CD4-positive, alpha-beta memory T cell (primary cell): ENCODE measurements around the gene ZKSCAN4. TPM values are rescaled to one million over a fixed set of nuclear protein-coding genes. Genes with fewer than 3 reads are reported as not detected.

Source experiments
- CTCF ChIA-PET: fragments of 350-600 bp; sonication (Branson Sonifier 250); formaldehyde crosslinking; loops from one replicate; lab custom pipeline; 2021; ENCODE audit warnings: inconsistent platforms; ENCODE audit not compliant: partially characterized antibody; lab: Charles Lee
- POLR2A ChIA-PET: fragments of 350-600 bp; sonication (Branson Sonifier 250); formaldehyde crosslinking; loops from one replicate; lab custom pipeline; 2021; ENCODE audit not compliant: partially characterized antibody; lab: Charles Lee
- DNase-seq, 5 donors: peaks; one replicate each; pipeline versions ENCODE4 v3.0.0 to v3.0.0-alpha.2; 2020 to 2022; ENCODE audit warnings: mixed read lengths in 1 of 5
- H3K27ac ChIP-seq: one replicate; pipeline ENCODE4 v1.7.0; 2013; ENCODE audit warnings: low read depth, low read length
- H3K27me3 ChIP-seq: 2 replicates; pipeline ENCODE4 v1.7.0; 2013; ENCODE audit warnings: mild to moderate bottlenecking, low read length, moderate library complexity; ENCODE audit not compliant: insufficient read depth
- H3K36me3 ChIP-seq: 2 replicates; pipeline ENCODE4 v1.7.0; 2013; ENCODE audit warnings: mild to moderate bottlenecking, low read length, moderate library complexity; ENCODE audit not compliant: insufficient read depth
- H3K4me1 ChIP-seq: 2 replicates; pipeline ENCODE4 v1.7.0; 2013; ENCODE audit warnings: mild to moderate bottlenecking, low read length, moderate library complexity; ENCODE audit not compliant: insufficient read depth
- H3K4me3 ChIP-seq, 2 donors: one replicate each; pipeline ENCODE4 v1.7.0; 2013; ENCODE audit warnings: low read length in 2 of 2, mild to moderate bottlenecking in 1 of 2
- H3K9me3 ChIP-seq, 2 donors: one replicate each; pipeline ENCODE4 v1.7.0; 2013; ENCODE audit warnings: low read length in 2 of 2, control low read depth in 1 of 2; ENCODE audit not compliant: control insufficient read depth in 1 of 2
- H3K27ac Mint-ChIP-seq, 7 donors: one replicate each; pipeline ENCODE4 v1.8.0; 2020 to 2021; ENCODE audit warnings: mixed read lengths in 7 of 7, mild to moderate bottlenecking in 6 of 7, inconsistent platforms in 3 of 7, moderate library complexity in 3 of 7
- H3K27me3 Mint-ChIP-seq, 2 donors: one replicate each; pipeline ENCODE4 v1.8.0; 2020 to 2021; ENCODE audit warnings: mixed read lengths in 2 of 2
- H3K36me3 Mint-ChIP-seq, 2 donors: one replicate each; pipeline ENCODE4 v1.8.0; 2020 to 2021; ENCODE audit warnings: mixed read lengths in 2 of 2, inconsistent platforms in 1 of 2, mild to moderate bottlenecking in 1 of 2
- H3K4me1 Mint-ChIP-seq, 4 donors: one replicate each; pipeline ENCODE4 v1.8.0; 2020 to 2021; ENCODE audit warnings: mixed read lengths in 4 of 4, mild to moderate bottlenecking in 1 of 4
- H3K4me3 Mint-ChIP-seq, 8 donors: one replicate each; pipeline ENCODE4 v1.8.0; 2020 to 2021; ENCODE audit warnings: mixed read lengths in 8 of 8, mild to moderate bottlenecking in 7 of 8, moderate library complexity in 6 of 8, inconsistent platforms in 3 of 8
- H3K9me3 Mint-ChIP-seq, 8 donors: one replicate each; pipeline ENCODE4 v1.8.0; 2020 to 2021; ENCODE audit warnings: mixed read lengths in 8 of 8, mild to moderate bottlenecking in 5 of 8, inconsistent platforms in 3 of 8, moderate library complexity in 1 of 8
- intact Hi-C: fragments of 100-400 bp; cut with micrococcal nuclease; formaldehyde crosslinking; loops from one replicate; pipeline ENCODE4 v1.15.1; 2023
- polyA plus RNA-seq, 2 donors: library from polyadenylated mRNA; unstranded; fragments of 300-500 nt; fragmentation: Illumina TruSeq; gene quantifications; one replicate each; pipeline ENCODE4 v1.2.3, GENCODE V29; 2021
- total RNA-seq, 2 experiments: library from RNA; stranded (reverse); gene quantifications; one replicate each; pipeline ENCODE4 v1.2.3, GENCODE V29; 2021

The ZKSCAN4 gene
- total and polyA plus RNA-seq, 4 experiments from 2014 or later, result 2.4 to 11.1 (median 7.5) TPM

- H3K27me3 Mint-ChIP-seq, result peaks cover 0 to 3% of the 10 kb centered on the region in 2 donors
- no peaks in the 10 kb centered on the region for H3K9me3 ChIP-seq
- peak overlapping the region; percentile 70 for H3K27ac ChIP-seq
- H3K4me3 ChIP-seq, result peak overlapping the region; percentile 90 to 94
- H3K4me3 Mint-ChIP-seq, result no peak overlapping the region
- no peak overlapping the region for H3K27ac Mint-ChIP-seq
- peaks cover under 1% of the 10 kb centered on the region for H3K36me3 ChIP-seq
- ChIA-PET CTCF (interaction anchor here (0.9 to 5.1 kb wide), 12 partner anchors 8 to 162 kb away, joined by 4 to 31 read pairs (median 4); partner anchors contain the start of genes NKAPL, ZKSCAN4, ZSCAN16 and ZSCAN31), POLR2A (interaction anchor here (0.8 to 6.4 kb wide), 25 partner anchors 11 to 1947 kb away, joined by 3 to 111 read pairs (median 4); partner anchors contain the start of genes PGBD1, TRIM27, ZKSCAN3 and ZKSCAN4)
- no peaks in the 10 kb centered on the region for H3K9me3 Mint-ChIP-seq
- H3K4me1 ChIP-seq, result peaks cover 18% of the 10 kb centered on the region
- peaks cover 0 to 8% of the 10 kb centered on the region in 2 donors for H3K36me3 Mint-ChIP-seq
- no peaks in the 10 kb centered on the region for H3K27me3 ChIP-seq
- no peak for DNase-seq
- intact Hi-C loops, result loop anchor here (5.0 kb wide), 1 partner anchor 124 kb away; the partner anchor contains the start of gene ZKSCAN8
- H3K4me1 Mint-ChIP-seq, result peaks cover 4 to 15% (median 11%) of the 10 kb centered on the region in 4 donors
Measured at GRCh38 chr6:28266563-28266961, 14.5 kb upstream of the ZKSCAN4 start.

- Histone ChIP-seq H3K27me3 (no peaks in the 10 kb centered on the region), H3K4me3 (no peak overlapping the region), H3K4me1 (peaks cover 18% of the 10 kb centered on the region), H3K27ac (no peak overlapping the region), H3K36me3 (no peaks in the 10 kb centered on the region), H3K9me3 (no peaks in the 10 kb centered on the region)
- no peak overlapping the region for H3K27ac Mint-ChIP-seq
- DNase-seq, result no peak
- intact Hi-C loops, result loop anchor here (5.0 kb wide), 1 partner anchor 123 kb away; the partner anchor contains the start of gene ZKSCAN8
- POLR2A ChIA-PET, result interaction anchor here (2.5 to 6.4 kb wide), 2 partner anchors 13 to 17 kb away, joined by 7 to 111 read pairs; partner anchors contain the start of gene ZKSCAN4
- peaks cover 0 to 2% of the 10 kb centered on the region in 2 donors for H3K36me3 Mint-ChIP-seq
- H3K4me1 Mint-ChIP-seq, result peaks cover 0 to 9% (median 7%) of the 10 kb centered on the region in 4 donors
- peak overlapping the region in 1 of 8 donors; percentile 8 for H3K4me3 Mint-ChIP-seq
- peaks cover 2 to 6% of the 10 kb centered on the region in 2 donors for H3K27me3 Mint-ChIP-seq
- CTCF ChIA-PET, result interaction anchor here (5.1 kb wide), 1 partner anchor 90 kb away, joined by 31 read pairs; no protein-coding TSS in a partner anchor
- peaks cover 0 to 5% (median 0%) of the 10 kb centered on the region in 8 donors for H3K9me3 Mint-ChIP-seq
Measured at GRCh38 chr6:28264834-28265401, 12.8 kb upstream of the ZKSCAN4 start.

GRCh38 chr6:28263922-28264321, 11.9 kb upstream of the ZKSCAN4 start:
- Mint-ChIP-seq H3K27ac (no peak overlapping the region), H3K4me3 (no peak overlapping the region), H3K9me3 (peaks cover 0 to 9% (median 0%) of the 10 kb centered on the region in 8 donors), H3K4me1 (peaks cover 0 to 7% (median 7%) of the 10 kb centered on the region in 4 donors), H3K36me3 (no peaks in the 10 kb centered on the region), H3K27me3 (peaks cover 2 to 6% of the 10 kb centered on the region in 2 donors)
- Histone ChIP-seq H3K27ac (no peak overlapping the region), H3K36me3 (no peaks in the 10 kb centered on the region), H3K4me3 (no peak overlapping the region), H3K27me3 (no peaks in the 10 kb centered on the region), H3K4me1 (peaks cover 18% of the 10 kb centered on the region), H3K9me3 (no peaks in the 10 kb centered on the region)
- intact Hi-C loops, result no loop called here
- ChIA-PET POLR2A (interaction anchor here (6.4 kb wide), 1 partner anchor 12 kb away, joined by 111 read pairs; the partner anchor contains the start of gene ZKSCAN4), CTCF (no interaction called here)
- DNase-seq, result no peak

DNA sequence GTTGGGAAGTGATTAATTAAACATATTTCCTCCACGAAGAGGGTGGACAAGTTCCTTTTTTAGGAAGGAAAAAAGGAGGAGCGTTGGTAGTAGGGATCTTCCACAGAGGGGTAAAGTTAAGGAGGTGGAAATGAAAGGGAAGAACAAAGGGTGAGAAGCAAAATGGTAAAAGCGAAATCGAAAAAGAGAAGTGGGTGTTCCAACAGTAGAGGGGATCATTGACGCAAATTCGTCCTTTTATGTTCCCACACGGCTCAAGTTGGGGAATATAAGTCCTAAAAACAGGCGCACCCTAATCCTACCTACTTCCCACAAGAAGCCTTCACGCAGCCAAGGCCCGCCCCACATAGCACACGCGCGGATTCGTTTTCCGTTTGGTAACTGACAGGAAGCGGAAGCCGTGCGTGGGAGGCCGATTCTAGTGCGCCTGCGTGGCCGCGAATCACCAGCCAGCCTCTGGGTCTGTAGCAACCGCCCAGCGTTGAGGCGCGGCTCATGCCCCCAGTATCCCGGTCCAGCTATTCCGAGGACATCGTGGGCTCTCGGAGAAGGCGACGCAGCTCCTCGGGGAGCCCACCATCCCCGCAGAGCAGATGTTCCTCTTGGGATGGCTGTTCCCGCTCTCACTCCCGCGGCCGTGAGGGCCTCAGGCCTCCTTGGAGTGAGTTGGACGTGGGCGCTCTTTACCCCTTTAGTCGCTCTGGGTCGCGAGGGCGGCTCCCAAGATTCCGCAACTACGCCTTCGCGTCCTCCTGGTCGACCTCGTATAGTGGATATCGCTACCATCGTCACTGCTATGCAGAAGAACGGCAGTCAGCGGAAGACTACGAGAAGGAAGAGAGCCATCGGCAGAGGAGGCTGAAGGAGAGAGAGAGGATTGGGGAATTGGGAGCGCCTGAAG, 7.1 kb upstream of the ZKSCAN4 start, which contains the start of gene NKAPL:
TSS of gene NKAPL (plus strand) at position 421 of the 901 bp plus-strand sequence. CDS start at position 496, 75 bp downstream.
- ChIA-PET POLR2A (interaction anchor here (0.8 to 1.6 kb wide), 3 partner anchors 77 to 123 kb away, joined by 3 to 4 read pairs (median 3); partner anchors contain the start of gene ZSCAN31), CTCF (interaction anchor here (0.9 to 1.2 kb wide), 2 partner anchors 8 to 154 kb away, joined by 3 to 4 read pairs; partner anchors contain the start of gene ZSCAN26)
- no peaks in the 10 kb centered on the region for H3K36me3 Mint-ChIP-seq
- DNase-seq, result peak in 3 of 5 donors; percentile 14 to 44 (median 34)
- peak within 1 kb of the TSS in 2 of 7 donors; percentile 4 to 70 for H3K27ac Mint-ChIP-seq
- H3K4me1 ChIP-seq, result no peaks in the 10 kb centered on the region
- peaks cover 0 to 13% (median 0%) of the 10 kb centered on the region in 8 donors for H3K9me3 Mint-ChIP-seq
- H3K4me1 Mint-ChIP-seq, result peaks cover 0 to 5% (median 3%) of the 10 kb centered on the region in 4 donors
- no peaks in the 10 kb centered on the region for H3K9me3 ChIP-seq
- H3K36me3 ChIP-seq, result no peaks in the 10 kb centered on the region
- H3K27me3 Mint-ChIP-seq, result peaks cover 5 to 10% of the 10 kb centered on the region in 2 donors
- no peak within 1 kb of the TSS for H3K27ac ChIP-seq
- H3K27me3 ChIP-seq, result no peaks in the 10 kb centered on the region
- H3K4me3 ChIP-seq, result no peak within 1 kb of the TSS
- intact Hi-C loops, result no loop called here
- peak within 1 kb of the TSS; percentile 1 to 67 (median 47) for H3K4me3 Mint-ChIP-seq

GRCh38 chr6:28257042-28257441, 5.0 kb upstream of the ZKSCAN4 start:
- CTCF ChIA-PET, result no interaction called here
- intact Hi-C loops, result no loop called here
- Mint-ChIP-seq H3K4me1 (peaks cover 9 to 15% (median 12%) of the 10 kb centered on the region in 4 donors), H3K27me3 (peaks cover 5 to 8% of the 10 kb centered on the region in 2 donors), H3K9me3 (peaks cover 0 to 13% (median 0%) of the 10 kb centered on the region in 8 donors), H3K4me3 (no peak overlapping the region), H3K27ac (no peak overlapping the region), H3K36me3 (peaks cover under 1% of the 10 kb centered on the region in 2 donors)
- H3K4me1 ChIP-seq, result peaks cover 10% of the 10 kb centered on the region
- no peaks in the 10 kb centered on the region for H3K27me3 ChIP-seq
- POLR2A ChIA-PET, result no interaction called here
- H3K9me3 ChIP-seq, result no peaks in the 10 kb centered on the region
- H3K4me3 ChIP-seq, result no peak overlapping the region
- H3K36me3 ChIP-seq, result no peaks in the 10 kb centered on the region
- no peak for DNase-seq
- H3K27ac ChIP-seq, result no peak overlapping the region

- H3K36me3 Mint-ChIP-seq, result peaks cover 4 to 15% of the 10 kb centered on the region in 2 donors
- H3K27me3 Mint-ChIP-seq, result peaks cover 4% of the 10 kb centered on the region in 2 donors
- peak overlapping the region in 1 of 8 donors; percentile 35 for H3K4me3 Mint-ChIP-seq
- peaks cover 5% of the 10 kb centered on the region for H3K36me3 ChIP-seq
- H3K27ac Mint-ChIP-seq, result peak overlapping the region in 1 of 7 donors; percentile 15
- peaks cover 18 to 39% (median 31%) of the 10 kb centered on the region in 4 donors for H3K4me1 Mint-ChIP-seq
- intact Hi-C loops, result loop anchor here (5.0 kb wide), 1 partner anchor 867 kb away; the partner anchor contains the start of gene ZNF391
- H3K27ac ChIP-seq, result no peak overlapping the region
- no peaks in the 10 kb centered on the region for H3K9me3 ChIP-seq
- H3K4me1 ChIP-seq, result peaks cover 22% of the 10 kb centered on the region
- H3K9me3 Mint-ChIP-seq, result peaks cover 0 to 4% (median 0%) of the 10 kb centered on the region in 8 donors
- POLR2A ChIA-PET, result interaction anchor here (1.2 to 5.5 kb wide), 2 partner anchors 12 to 114 kb away, joined by 4 to 111 read pairs; partner anchors contain the start of gene ZSCAN26
- no peaks in the 10 kb centered on the region for H3K27me3 ChIP-seq
- no peak overlapping the region for H3K4me3 ChIP-seq
- no peak for DNase-seq
- CTCF ChIA-PET, result interaction anchor here (0.8 to 2.7 kb wide), 4 partner anchors 13 to 113 kb away, joined by 3 to 15 read pairs (median 8); partner anchors contain the start of genes ZKSCAN8 and ZSCAN26
Measured at GRCh38 chr6:28254121-28254519, 2.1 kb upstream of the ZKSCAN4 start.
